Upper lobe of right lung (tissue), 1 donor: Measurements from ENCODE around the gene PLXNB1. TPM values are rescaled to one million over a fixed set of nuclear protein-coding genes. Genes with fewer than 3 reads are reported as not detected.

Experiments
- ATAC-seq: fragments of 200-7000 bp; cut with Tn5 transposase; one replicate; pipeline ENCODE4 v1.9.1; 2020; ENCODE audit warnings: mild to moderate bottlenecking, moderate library complexity
- DNase-seq: peaks from one replicate; pipeline ENCODE4 v3.0.0-alpha.2; 2020
- H3K27ac ChIP-seq: fragments of 200-600 bp; one replicate; pipeline ENCODE4 v1.8.0; 2022
- H3K27me3 ChIP-seq: fragments of 200-600 bp; one replicate; pipeline ENCODE4 v1.8.0; 2022; ENCODE audit warnings: mild to moderate bottlenecking
- H3K36me3 ChIP-seq: fragments of 200-600 bp; one replicate; pipeline ENCODE4 v1.8.0; 2022
- H3K4me1 ChIP-seq: fragments of 200-600 bp; one replicate; pipeline ENCODE4 v1.8.0; 2022
- H3K4me3 ChIP-seq: fragments of 200-600 bp; one replicate; pipeline ENCODE4 v1.8.0; 2022; ENCODE audit warnings: mild to moderate bottlenecking
- H3K9me3 ChIP-seq: fragments of 200-600 bp; one replicate; pipeline ENCODE4 v1.8.0; 2022
- intact Hi-C: fragments of 100-400 bp; cut with DNase I; formaldehyde crosslinking; loops from one replicate; pipeline ENCODE4 v1.11.0; 2022
- total RNA-seq: library from RNA; stranded (reverse); fragmentation: NEBNext Ultra II Directional; extraction: Animal tissue kit (Norgen Biotek cat#: 25700); gene quantifications from one replicate; pipeline ENCODE4 v1.2.1, GENCODE V29; 2021
- TF ChIP-seq, protein P1 (sequence below): fragments of 200-600 bp; IDR thresholded peaks from one replicate; pipeline ENCODE4 v1.8.0; 2022; ENCODE audit warnings: antibody characterized with exemption
- donor health status: DM: no; HTN: yes; CAD: no; lungs with severe emphysema.

PLXNB1 gene
- total RNA-seq, 1 donor from 2014 or later: 103 TPM

DNA sequence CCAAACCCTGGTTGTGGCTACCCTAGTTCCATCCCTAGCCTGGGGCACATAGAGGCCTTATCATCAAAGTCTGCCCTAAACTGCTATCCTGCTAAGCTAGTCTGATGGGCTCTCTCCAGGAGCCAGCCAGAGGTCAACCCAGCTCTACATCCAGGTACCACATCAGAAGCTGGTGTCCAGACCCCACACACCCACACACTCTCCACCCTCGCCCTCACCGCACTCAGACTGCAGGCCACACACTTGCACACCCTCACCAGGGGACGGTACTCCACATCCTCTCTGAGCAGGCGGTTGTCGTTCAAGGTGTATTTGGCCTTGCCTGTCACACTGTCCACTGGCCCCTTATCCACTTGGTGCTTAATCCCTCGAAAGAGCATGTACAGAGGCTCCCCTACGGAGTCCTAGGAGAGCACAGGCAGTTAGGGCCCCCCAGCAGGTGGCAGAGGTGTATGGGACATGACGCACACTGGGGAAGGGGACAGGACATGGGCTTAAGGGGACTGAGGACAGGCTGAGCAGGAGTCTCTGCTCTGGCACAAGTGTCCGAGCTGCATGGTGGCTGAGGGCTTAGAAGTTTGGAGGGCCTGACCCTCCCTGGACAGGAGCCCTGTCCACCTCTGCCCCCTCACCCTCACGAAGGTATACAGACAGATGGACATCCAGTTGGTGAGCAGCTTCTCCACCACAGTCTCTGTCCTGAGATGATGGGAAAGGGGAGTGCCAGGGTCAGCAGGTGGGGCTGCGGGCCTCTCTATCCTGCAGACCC lies 18.1 kb downstream of the PLXNB1 start:
- no peaks in the 10 kb centered on the region for H3K27me3 ChIP-seq
- DNase-seq: peak; percentile 44
- no peak overlapping the region for H3K27ac ChIP-seq
- peaks cover 71% of the 10 kb centered on the region for H3K36me3 ChIP-seq
- H3K4me3 ChIP-seq: no peak overlapping the region
- no peak for ATAC-seq
- TF ChIP-seq, protein P1, sequence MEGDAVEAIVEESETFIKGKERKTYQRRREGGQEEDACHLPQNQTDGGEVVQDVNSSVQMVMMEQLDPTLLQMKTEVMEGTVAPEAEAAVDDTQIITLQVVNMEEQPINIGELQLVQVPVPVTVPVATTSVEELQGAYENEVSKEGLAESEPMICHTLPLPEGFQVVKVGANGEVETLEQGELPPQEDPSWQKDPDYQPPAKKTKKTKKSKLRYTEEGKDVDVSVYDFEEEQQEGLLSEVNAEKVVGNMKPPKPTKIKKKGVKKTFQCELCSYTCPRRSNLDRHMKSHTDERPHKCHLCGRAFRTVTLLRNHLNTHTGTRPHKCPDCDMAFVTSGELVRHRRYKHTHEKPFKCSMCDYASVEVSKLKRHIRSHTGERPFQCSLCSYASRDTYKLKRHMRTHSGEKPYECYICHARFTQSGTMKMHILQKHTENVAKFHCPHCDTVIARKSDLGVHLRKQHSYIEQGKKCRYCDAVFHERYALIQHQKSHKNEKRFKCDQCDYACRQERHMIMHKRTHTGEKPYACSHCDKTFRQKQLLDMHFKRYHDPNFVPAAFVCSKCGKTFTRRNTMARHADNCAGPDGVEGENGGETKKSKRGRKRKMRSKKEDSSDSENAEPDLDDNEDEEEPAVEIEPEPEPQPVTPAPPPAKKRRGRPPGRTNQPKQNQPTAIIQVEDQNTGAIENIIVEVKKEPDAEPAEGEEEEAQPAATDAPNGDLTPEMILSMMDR: no peak
- H3K4me1 ChIP-seq: no peaks in the 10 kb centered on the region
- intact Hi-C loops: no loop called here
- H3K9me3 ChIP-seq: no peaks in the 10 kb centered on the region

DNA sequence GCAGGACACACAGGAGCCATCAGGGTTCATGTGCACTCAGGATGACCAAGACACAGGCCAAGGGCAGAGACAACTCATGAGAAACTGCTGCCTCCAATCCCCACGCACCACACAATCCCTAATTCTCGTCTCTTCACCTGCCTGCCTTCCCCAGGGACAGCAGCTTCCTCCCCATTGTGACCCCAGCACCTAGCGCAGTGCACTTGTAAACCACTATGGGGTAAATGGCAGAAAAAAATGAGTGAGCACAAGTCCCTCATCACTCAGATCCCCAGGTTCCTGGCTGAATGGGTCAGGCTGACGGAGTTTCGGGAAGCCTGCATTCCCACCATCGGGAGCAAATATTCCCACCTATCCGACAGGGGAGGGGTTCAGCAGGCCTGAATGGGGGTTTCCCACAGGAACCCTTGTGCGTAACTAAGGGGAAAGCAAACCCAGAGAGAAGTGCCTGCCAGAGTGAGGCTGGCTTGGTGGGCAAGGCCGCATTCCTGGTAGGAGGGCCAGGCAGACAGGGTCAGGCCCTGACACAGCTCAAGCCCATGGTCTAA lies 18.8 kb downstream of the PLXNB1 start:
- TF ChIP-seq, protein P1: no peak
- H3K27ac ChIP-seq: no peak overlapping the region
- no peaks in the 10 kb centered on the region for H3K9me3 ChIP-seq
- no peak overlapping the region for H3K4me3 ChIP-seq
- intact Hi-C loops: no loop called here
- ATAC-seq (no peak), DNase-seq (no peak)
- no peaks in the 10 kb centered on the region for H3K4me1 ChIP-seq
- H3K27me3 ChIP-seq: no peaks in the 10 kb centered on the region
- H3K36me3 ChIP-seq: peaks cover 76% of the 10 kb centered on the region

- H3K9me3 ChIP-seq: no peaks in the 10 kb centered on the region
- peak; percentile 43 for DNase-seq
- no peaks in the 10 kb centered on the region for H3K27me3 ChIP-seq
- intact Hi-C loops: no loop called here
- H3K27ac ChIP-seq: no peak overlapping the region
- ATAC-seq: no peak
- peaks cover 76% of the 10 kb centered on the region for H3K36me3 ChIP-seq
- H3K4me1 ChIP-seq: no peaks in the 10 kb centered on the region
- H3K4me3 ChIP-seq: no peak overlapping the region
- TF ChIP-seq, protein P1: no peak
These were observed 19.5 kb downstream of the PLXNB1 start for GRCh38 chr3:48410205-48411040.

GRCh38 chr3:48409291-48410201 lies 20.3 kb downstream of the PLXNB1 start:
- ATAC-seq (no peak), DNase-seq (peak; percentile 46)
- H3K9me3 ChIP-seq: no peaks in the 10 kb centered on the region
- H3K27ac ChIP-seq: no peak overlapping the region
- no peaks in the 10 kb centered on the region for H3K4me1 ChIP-seq
- peaks cover 76% of the 10 kb centered on the region for H3K36me3 ChIP-seq
- no peak overlapping the region for H3K4me3 ChIP-seq
- H3K27me3 ChIP-seq: no peaks in the 10 kb centered on the region
- intact Hi-C loops: no loop called here
- TF ChIP-seq, protein P1: no peak

- Histone ChIP-seq H3K9me3 (no peaks in the 10 kb centered on the region), H3K27me3 (no peaks in the 10 kb centered on the region), H3K27ac (no peak overlapping the region), H3K4me3 (no peak overlapping the region), H3K36me3 (peaks cover 72% of the 10 kb centered on the region), H3K4me1 (no peaks in the 10 kb centered on the region)
- intact Hi-C loops: no loop called here
- DNase-seq (peak; percentile 44), ATAC-seq (no peak)
- TF ChIP-seq, protein P1: no peak
These were observed 21.0 kb downstream of the PLXNB1 start for GRCh38 chr3:48408823-48409281.
